ENCODE measurements around the gene FOXE3. TPM values are rescaled to one million over a fixed set of nuclear protein-coding genes. Genes with fewer than 3 reads are reported as not detected.

Gene FOXE3
- total RNA-seq, 5 donors from 2014 or later (not counting 1 experiment from before 2014, with no cell fraction given), result 0.18 TPM; not detected in 4

DNA sequence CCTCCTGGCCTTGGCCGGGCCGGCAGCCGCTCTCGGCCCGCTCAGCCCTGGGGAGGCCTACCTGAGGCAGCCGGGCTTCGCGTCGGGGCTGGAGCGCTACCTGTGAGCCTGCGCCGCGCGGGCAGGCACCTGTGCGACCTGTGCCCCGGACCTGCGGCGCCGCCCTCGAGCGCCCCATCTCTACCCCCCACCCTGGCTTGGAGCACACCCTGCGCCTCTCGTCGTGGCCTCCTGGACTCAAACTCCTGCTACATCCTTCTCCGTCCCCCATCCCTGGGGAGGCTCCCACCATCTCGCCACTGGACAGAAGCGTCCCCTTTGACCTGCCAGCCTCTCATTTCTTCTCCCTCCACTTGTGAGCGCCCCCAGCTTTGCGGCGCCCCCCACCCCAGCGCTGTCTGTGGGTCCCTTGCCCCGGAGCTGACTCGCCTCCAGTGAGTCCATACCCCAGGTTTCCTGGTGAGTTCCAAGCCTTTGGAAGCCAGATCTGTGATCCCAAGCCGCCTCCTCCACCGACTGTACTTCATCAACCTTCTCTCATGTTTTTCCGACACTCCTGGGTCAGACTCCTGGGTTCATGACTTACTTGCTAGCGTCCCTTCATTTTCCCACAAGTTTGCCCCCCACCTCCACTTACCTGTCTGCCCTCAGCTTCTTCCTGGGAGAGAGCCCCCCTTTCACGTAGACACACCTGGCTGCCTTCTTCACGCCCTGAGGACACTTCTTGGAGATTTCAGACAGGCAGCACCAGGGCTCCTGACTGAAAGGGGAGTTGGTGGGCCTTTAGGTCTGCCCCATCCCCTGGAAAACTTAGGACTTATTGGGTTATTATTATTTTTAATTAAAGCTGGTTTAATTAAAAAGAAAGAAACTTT is 1.3 kb downstream of the FOXE3 start:
- CTCF ChIA-PET, result no interaction called here
- POLR2A ChIA-PET, result interaction anchor here in 1 of 2 donors (0.5 kb wide), 1 partner anchor 819 kb away, joined by 3 read pairs; no protein-coding TSS in a partner anchor
- Histone ChIP-seq H3K9me3 (no peaks in the 10 kb centered on the region), H3K4me1 (ENCODE audit: control insufficient read depth in 1 of 2, extremely low read depth in 1 of 2, insufficient read depth in 2 of 2, low read length in 2 of 2) (peaks cover 0 to 3% of the 10 kb centered on the region in 2 experiments), H3K4me3 (ENCODE audit: control insufficient read depth in 1 of 2, extremely low read depth in 1 of 2, low read length in 1 of 2) (no peak overlapping the region), H3K36me3 (ENCODE audit: control insufficient read depth in 2 of 2, extremely low read depth in 1 of 2, insufficient read depth in 1 of 2, low read length in 1 of 2) (no peaks in the 10 kb centered on the region), H3K27me3 (replicated peaks in 1 of 2; ENCODE audit: control insufficient read depth in 2 of 2, extremely low read depth in 1 of 2, insufficient read depth in 2 of 2, low read length in 1 of 2) (peaks cover 13 to 51% of the 10 kb centered on the region in 2 experiments), H3K27ac (ENCODE audit: low read length) (no peak overlapping the region)
- ATAC-seq (replicated peaks in 1 of 4) (no peak), DNase-seq (no peak)
- peaks cover 4% of the 10 kb centered on the region for H3K36me3 Mint-ChIP-seq
- H3K27ac Mint-ChIP-seq, result no peak overlapping the region
- peaks cover 45 to 57% of the 10 kb centered on the region in 2 donors for H3K27me3 Mint-ChIP-seq
- peaks cover 0 to 7% (median 5%) of the 10 kb centered on the region in 3 donors for H3K4me1 Mint-ChIP-seq
- 43% methylated on average over 37 of the region's 39 CpGs for WGBS (ENCODE audit: insufficient coverage)
- H3K4me3 Mint-ChIP-seq, result peak overlapping the region; percentile 0 to 70 (median 42)
- H3K9me3 Mint-ChIP-seq, result no peaks in the 10 kb centered on the region

DNA sequence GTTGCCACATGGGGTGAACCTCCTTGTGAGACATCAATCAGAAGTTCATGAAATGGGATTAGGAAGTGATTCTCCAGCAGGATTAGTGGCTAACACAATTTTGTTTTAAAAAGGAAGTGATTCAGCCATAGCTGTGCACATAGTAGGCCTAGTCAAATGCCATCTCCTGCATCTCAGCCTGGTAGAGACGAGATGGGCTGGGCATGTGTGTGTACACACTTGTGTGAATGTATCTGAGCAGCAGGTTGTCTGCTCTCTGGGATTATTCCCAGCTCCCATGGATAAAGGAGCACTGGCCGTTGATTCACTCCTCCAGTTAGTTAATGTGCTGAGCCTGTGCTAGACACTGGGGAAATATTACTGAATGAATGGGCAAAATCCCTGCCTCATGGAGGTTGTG is 2.0 kb downstream of the FOXE3 start:
- no peak overlapping the region for H3K27ac ChIP-seq (ENCODE audit: low read length)
- H3K4me1 Mint-ChIP-seq, result peaks cover 0 to 7% (median 5%) of the 10 kb centered on the region in 3 donors
- peaks cover 0 to 3% of the 10 kb centered on the region in 2 experiments for H3K4me1 ChIP-seq (ENCODE audit: control insufficient read depth in 1 of 2, extremely low read depth in 1 of 2, insufficient read depth in 2 of 2, low read length in 2 of 2)
- H3K36me3 ChIP-seq (ENCODE audit: control insufficient read depth in 2 of 2, extremely low read depth in 1 of 2, insufficient read depth in 1 of 2, low read length in 1 of 2), result no peaks in the 10 kb centered on the region
- no peak overlapping the region for H3K27ac Mint-ChIP-seq
- peaks cover 45 to 54% of the 10 kb centered on the region in 2 donors for H3K27me3 Mint-ChIP-seq
- ATAC-seq (replicated peaks in 1 of 4), result no peak
- H3K9me3 ChIP-seq, result no peaks in the 10 kb centered on the region
- WGBS (ENCODE audit: insufficient coverage), result 100% methylated on average over 1 of the region's 2 CpGs
- CTCF ChIA-PET, result no interaction called here
- peaks cover 13 to 48% of the 10 kb centered on the region in 2 experiments for H3K27me3 ChIP-seq (replicated peaks in 1 of 2; ENCODE audit: control insufficient read depth in 2 of 2, extremely low read depth in 1 of 2, insufficient read depth in 2 of 2, low read length in 1 of 2)
- H3K9me3 Mint-ChIP-seq, result no peaks in the 10 kb centered on the region
- peak overlapping the region in 1 of 3 donors; percentile 70 for H3K4me3 Mint-ChIP-seq
- peaks cover 4% of the 10 kb centered on the region for H3K36me3 Mint-ChIP-seq
- POLR2A ChIA-PET, result interaction anchor here in 1 of 2 donors (0.5 kb wide), 1 partner anchor 818 kb away, joined by 3 read pairs; no protein-coding TSS in a partner anchor
- DNase-seq, result no peak
- no peak overlapping the region for H3K4me3 ChIP-seq (ENCODE audit: control insufficient read depth in 1 of 2, extremely low read depth in 1 of 2, low read length in 1 of 2)

DNA sequence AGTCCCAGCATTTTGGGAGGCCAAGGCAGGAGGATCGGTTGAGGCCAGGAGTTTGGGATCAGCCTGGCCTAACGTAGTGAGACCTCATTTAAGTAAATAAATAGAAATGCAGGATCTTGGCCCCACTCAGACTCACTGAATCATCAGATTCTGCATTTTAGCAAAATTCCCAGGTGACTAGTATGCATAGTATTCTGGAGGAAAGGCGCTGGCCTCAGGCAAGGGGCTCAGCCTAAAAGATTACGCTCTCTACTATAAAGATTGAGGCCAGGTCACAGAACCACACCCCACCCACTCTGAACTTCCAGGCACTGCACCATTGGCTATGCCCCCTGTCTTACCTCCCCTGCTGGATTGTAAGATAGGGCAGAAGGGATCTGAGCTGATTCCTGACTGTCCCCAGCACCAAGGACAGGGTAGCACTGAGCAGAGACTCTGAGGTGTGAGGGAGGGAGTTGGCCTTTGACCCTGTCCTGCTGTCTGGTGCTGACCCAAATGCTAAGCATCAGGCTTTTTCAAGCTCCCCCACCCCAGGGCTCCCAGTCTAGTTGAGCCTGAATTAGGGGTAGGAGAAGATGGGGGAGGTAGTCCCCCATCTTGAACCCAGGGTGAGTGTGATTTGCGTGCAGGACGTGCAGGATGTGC is 2.7 kb downstream of the FOXE3 start:
- peaks cover 47 to 51% of the 10 kb centered on the region in 2 donors for H3K27me3 Mint-ChIP-seq
- H3K9me3 ChIP-seq, result no peaks in the 10 kb centered on the region
- H3K4me3 ChIP-seq (ENCODE audit: control insufficient read depth in 1 of 2, extremely low read depth in 1 of 2, low read length in 1 of 2), result no peak overlapping the region
- H3K36me3 Mint-ChIP-seq, result peaks cover 4% of the 10 kb centered on the region
- DNase-seq (no peak), ATAC-seq (replicated peaks in 1 of 4) (no peak)
- peaks cover 0 to 7% (median 5%) of the 10 kb centered on the region in 3 donors for H3K4me1 Mint-ChIP-seq
- H3K27ac Mint-ChIP-seq, result no peak overlapping the region
- 100% methylated on average over 2 of the region's 6 CpGs for WGBS (ENCODE audit: insufficient coverage)
- ChIA-PET POLR2A (no interaction called here), CTCF (interaction anchor here in 1 of 2 donors (1.1 kb wide), 1 partner anchor 226 kb away, joined by 3 read pairs; no protein-coding TSS in a partner anchor)
- no peaks in the 10 kb centered on the region for H3K9me3 Mint-ChIP-seq
- H3K27me3 ChIP-seq (replicated peaks in 1 of 2; ENCODE audit: control insufficient read depth in 2 of 2, extremely low read depth in 1 of 2, insufficient read depth in 2 of 2, low read length in 1 of 2), result peaks cover 13 to 45% of the 10 kb centered on the region in 2 experiments
- H3K4me1 ChIP-seq (ENCODE audit: control insufficient read depth in 1 of 2, extremely low read depth in 1 of 2, insufficient read depth in 2 of 2, low read length in 2 of 2), result peaks cover 0 to 3% of the 10 kb centered on the region in 2 experiments
- no peak overlapping the region for H3K27ac ChIP-seq (ENCODE audit: low read length)
- no peak overlapping the region for H3K4me3 Mint-ChIP-seq
- no peaks in the 10 kb centered on the region for H3K36me3 ChIP-seq (ENCODE audit: control insufficient read depth in 2 of 2, extremely low read depth in 1 of 2, insufficient read depth in 1 of 2, low read length in 1 of 2)

DNA sequence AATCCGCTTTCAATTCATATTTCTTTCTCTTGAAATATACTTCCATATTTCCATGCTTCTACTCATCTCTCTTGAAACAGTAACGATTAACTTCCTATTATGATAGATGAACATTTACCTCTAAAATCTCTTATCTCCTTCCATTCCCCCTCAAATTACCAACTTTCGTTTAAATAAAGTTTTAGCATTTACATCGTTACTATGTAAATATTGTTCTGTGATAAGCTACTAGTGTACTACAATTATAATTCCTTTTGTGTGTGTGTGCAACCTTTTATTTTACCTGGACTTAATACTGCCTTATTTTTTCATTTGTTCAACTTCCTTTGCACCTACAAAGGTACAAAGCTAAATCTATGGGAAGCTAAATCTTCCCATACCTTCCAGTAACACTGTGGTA is 4.5 kb downstream of the FOXE3 start:
- Histone ChIP-seq H3K27me3 (replicated peaks in 1 of 2; ENCODE audit: control insufficient read depth in 2 of 2, extremely low read depth in 1 of 2, insufficient read depth in 2 of 2, low read length in 1 of 2) (peaks cover 13 to 33% of the 10 kb centered on the region in 2 experiments), H3K9me3 (no peaks in the 10 kb centered on the region), H3K4me3 (ENCODE audit: control insufficient read depth in 1 of 2, extremely low read depth in 1 of 2, low read length in 1 of 2) (no peak overlapping the region), H3K4me1 (ENCODE audit: control insufficient read depth in 1 of 2, extremely low read depth in 1 of 2, insufficient read depth in 2 of 2, low read length in 2 of 2) (peaks cover 0 to 3% of the 10 kb centered on the region in 2 experiments), H3K27ac (ENCODE audit: low read length) (no peak overlapping the region), H3K36me3 (ENCODE audit: control insufficient read depth in 2 of 2, extremely low read depth in 1 of 2, insufficient read depth in 1 of 2, low read length in 1 of 2) (no peaks in the 10 kb centered on the region)
- no peak overlapping the region for H3K27ac Mint-ChIP-seq
- no peak overlapping the region for H3K4me3 Mint-ChIP-seq
- H3K4me1 Mint-ChIP-seq, result peaks cover 3 to 10% (median 5%) of the 10 kb centered on the region in 3 donors
- WGBS (ENCODE audit: insufficient coverage), result 100% methylated on average over 1 of the region's 4 CpGs
- peaks cover 38 to 45% of the 10 kb centered on the region in 2 donors for H3K27me3 Mint-ChIP-seq
- DNase-seq (no peak), ATAC-seq (replicated peaks in 1 of 4) (no peak)
- H3K9me3 Mint-ChIP-seq, result no peaks in the 10 kb centered on the region
- CTCF ChIA-PET, result interaction anchor here in 1 of 2 donors (0.6 to 1.8 kb wide), 3 partner anchors 17 to 291 kb away, joined by 3 to 6 read pairs (median 3); partner anchors contain the start of gene FOXD2
- H3K36me3 Mint-ChIP-seq, result peaks cover 4% of the 10 kb centered on the region
- POLR2A ChIA-PET, result no interaction called here

DNA sequence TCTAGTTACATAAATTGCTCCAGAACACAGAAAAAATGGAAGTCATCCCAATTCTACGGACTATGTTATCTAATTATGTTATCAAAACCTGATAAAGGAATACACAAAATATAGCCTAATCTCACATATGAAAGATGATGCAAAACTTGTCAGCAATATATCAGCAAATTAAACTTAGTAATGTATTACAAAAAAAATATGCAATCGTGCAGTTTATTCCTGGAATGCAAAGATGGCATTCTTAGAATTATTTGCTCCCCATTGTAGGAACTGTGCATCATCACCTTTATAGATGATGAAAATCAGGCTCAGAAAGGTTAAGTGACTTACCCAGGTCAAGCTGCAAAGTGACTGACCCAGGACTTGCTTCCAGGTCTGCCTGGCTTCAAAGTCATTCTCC is 7.8 kb downstream of the FOXE3 start:
- CTCF ChIA-PET, result no interaction called here
- H3K9me3 ChIP-seq, result no peaks in the 10 kb centered on the region

DNA sequence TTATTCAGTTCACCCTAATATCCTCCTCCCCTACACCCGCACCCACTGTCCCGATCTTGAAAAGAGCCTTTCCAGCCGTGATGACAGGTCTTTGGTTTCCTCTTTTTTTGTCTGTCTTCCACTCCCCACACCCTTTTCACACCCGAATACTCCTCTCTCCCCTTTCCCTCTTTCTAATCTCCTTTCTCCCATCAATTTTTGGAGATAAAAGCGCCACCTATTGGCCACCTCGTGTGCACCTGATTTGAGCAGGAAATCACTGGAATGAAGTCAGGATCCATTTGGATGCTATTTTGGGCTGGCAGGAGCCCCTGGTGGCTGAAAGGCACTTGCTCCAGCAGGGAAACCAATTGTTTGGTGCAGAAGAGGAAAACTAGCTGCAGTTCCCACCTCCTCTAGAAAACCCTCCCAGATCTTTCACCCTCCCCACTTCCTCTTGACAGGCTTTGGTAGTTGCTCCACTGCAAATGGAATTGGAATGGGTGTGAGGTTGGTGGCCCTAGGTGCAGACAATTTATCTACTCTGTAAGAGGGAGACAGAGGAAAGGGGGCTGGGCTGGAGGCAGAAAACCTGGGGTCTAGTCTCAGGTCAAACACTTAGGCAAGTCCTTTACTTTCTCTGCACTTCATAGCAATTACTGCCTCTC is 8.4 kb downstream of the FOXE3 start:
- Histone ChIP-seq H3K27me3 (replicated peaks in 1 of 2; ENCODE audit: control insufficient read depth in 2 of 2, extremely low read depth in 1 of 2, insufficient read depth in 2 of 2, low read length in 1 of 2) (peaks cover 3% of the 10 kb centered on the region in 2 experiments), H3K4me1 (ENCODE audit: control insufficient read depth in 1 of 2, extremely low read depth in 1 of 2, insufficient read depth in 2 of 2, low read length in 2 of 2) (no peaks in the 10 kb centered on the region), H3K36me3 (ENCODE audit: control insufficient read depth in 2 of 2, extremely low read depth in 1 of 2, insufficient read depth in 1 of 2, low read length in 1 of 2) (no peaks in the 10 kb centered on the region), H3K9me3 (no peaks in the 10 kb centered on the region), H3K27ac (ENCODE audit: low read length) (no peak overlapping the region), H3K4me3 (ENCODE audit: control insufficient read depth in 1 of 2, extremely low read depth in 1 of 2, low read length in 1 of 2) (no peak overlapping the region)
- Mint-ChIP-seq H3K4me3 (no peak overlapping the region), H3K36me3 (peaks cover 8% of the 10 kb centered on the region), H3K4me1 (peaks cover 0 to 3% (median 3%) of the 10 kb centered on the region in 3 donors), H3K27ac (no peak overlapping the region), H3K9me3 (no peaks in the 10 kb centered on the region), H3K27me3 (peaks cover 16 to 22% of the 10 kb centered on the region in 2 donors)
- CTCF ChIA-PET, result no interaction called here
- ATAC-seq (replicated peaks in 1 of 4) (no peak), DNase-seq (peak in 1 of 35 experiments; percentile 29)
- POLR2A ChIA-PET, result no interaction called here
- WGBS (ENCODE audit: insufficient coverage), result 10% methylated on average over 6 of the region's 6 CpGs

More for the DNA sequence above, 7.8 kb downstream of the FOXE3 start:
- peaks cover 8% of the 10 kb centered on the region for H3K36me3 Mint-ChIP-seq
- H3K4me3 Mint-ChIP-seq, result no peak overlapping the region
- Histone ChIP-seq H3K4me3 (ENCODE audit: control insufficient read depth in 1 of 2, extremely low read depth in 1 of 2, low read length in 1 of 2) (no peak overlapping the region), H3K27ac (ENCODE audit: low read length) (no peak overlapping the region), H3K27me3 (replicated peaks in 1 of 2; ENCODE audit: control insufficient read depth in 2 of 2, extremely low read depth in 1 of 2, insufficient read depth in 2 of 2, low read length in 1 of 2) (peaks cover 8% of the 10 kb centered on the region in 2 experiments), H3K4me1 (ENCODE audit: control insufficient read depth in 1 of 2, extremely low read depth in 1 of 2, insufficient read depth in 2 of 2, low read length in 2 of 2) (no peaks in the 10 kb centered on the region), H3K36me3 (ENCODE audit: control insufficient read depth in 2 of 2, extremely low read depth in 1 of 2, insufficient read depth in 1 of 2, low read length in 1 of 2) (no peaks in the 10 kb centered on the region)
- DNase-seq, result no peak
- WGBS (ENCODE audit: insufficient coverage), result no CpG with 5 or more reads among the region's 2 CpGs
- peaks cover 15 to 25% of the 10 kb centered on the region in 2 donors for H3K27me3 Mint-ChIP-seq
- no peak overlapping the region for H3K27ac Mint-ChIP-seq
- no peak for ATAC-seq (replicated peaks in 1 of 4)
- peaks cover 0 to 3% (median 3%) of the 10 kb centered on the region in 3 donors for H3K4me1 Mint-ChIP-seq
- H3K9me3 Mint-ChIP-seq, result no peaks in the 10 kb centered on the region
- POLR2A ChIA-PET, result no interaction called here
